GM18861 (cell line): ENCODE results near the gene THOC5.

Experiments used
- ATAC-seq: cut with Tn5 transposase; IDR thresholded peaks from one replicate; pipeline ENCODE4 v1.9.1; 2021; ENCODE audit not compliant: unreplicated experiment

The THOC5 gene

GRCh38 chr22:29478326-29479276, 75.0 kb downstream of the THOC5 start:
- no peak for ATAC-seq

DNA sequence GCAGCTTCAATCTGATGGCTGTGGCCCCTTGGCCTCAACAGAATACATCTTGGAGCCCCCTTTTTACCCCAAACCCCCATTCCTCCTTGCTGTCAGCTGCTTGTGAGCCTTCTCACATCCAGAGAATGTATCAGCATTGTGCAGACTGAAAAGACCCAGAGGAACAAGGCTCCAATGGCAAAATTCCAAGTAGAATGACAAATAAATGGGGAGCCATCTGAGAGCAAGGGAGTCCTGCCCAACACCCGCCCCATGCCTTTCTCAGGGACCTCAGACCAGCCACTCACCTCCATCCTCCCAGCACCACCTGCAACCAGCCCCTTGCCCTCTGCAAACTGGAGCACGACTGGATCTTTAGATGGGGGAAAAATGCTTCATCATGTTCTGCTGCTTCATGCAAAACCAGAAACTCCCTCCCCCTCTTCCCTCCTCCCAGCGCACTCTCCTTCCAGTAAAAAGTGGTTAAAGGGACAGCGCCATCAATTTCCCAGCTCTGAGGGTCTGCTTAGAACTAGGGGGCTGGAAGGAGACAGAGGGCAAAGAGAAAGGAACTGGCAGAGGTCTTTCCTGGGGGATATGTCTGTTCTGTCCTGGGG, 75.7 kb downstream of the THOC5 start:
- no peak for ATAC-seq

- no peak for ATAC-seq
Measured at GRCh38 chr22:29476116-29476515, 77.4 kb downstream of the THOC5 start.

DNA sequence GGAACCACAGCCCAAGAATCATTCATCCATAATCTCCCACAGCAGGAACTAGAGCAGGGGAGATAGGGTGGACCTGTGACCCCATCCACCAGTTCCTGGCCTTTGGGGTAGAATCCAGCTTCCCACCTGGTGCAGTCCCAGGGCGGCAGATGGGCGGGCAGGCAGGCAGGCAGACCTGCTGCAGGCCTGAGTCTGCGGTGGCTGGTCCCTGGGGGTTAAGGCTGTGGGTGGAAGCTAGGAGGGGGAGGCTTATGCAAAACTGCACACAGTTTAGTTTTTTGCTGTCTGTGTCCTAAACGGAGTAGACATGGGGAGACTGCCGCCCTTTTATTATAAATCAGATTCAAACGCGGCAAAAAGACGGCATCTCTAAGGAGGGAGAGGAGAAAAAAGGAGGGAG, 78.0 kb downstream of the THOC5 start:
- ATAC-seq = peak; percentile 55

- no peak for ATAC-seq
Measured at GRCh38 chr22:29473001-29473400, 80.6 kb downstream of the THOC5 start.

GRCh38 chr22:29470159-29470855, 83.2 kb downstream of the THOC5 start:
- no peak for ATAC-seq

- ATAC-seq = no peak
Measured at GRCh38 chr22:29469755-29470154, 83.8 kb downstream of the THOC5 start.

DNA sequence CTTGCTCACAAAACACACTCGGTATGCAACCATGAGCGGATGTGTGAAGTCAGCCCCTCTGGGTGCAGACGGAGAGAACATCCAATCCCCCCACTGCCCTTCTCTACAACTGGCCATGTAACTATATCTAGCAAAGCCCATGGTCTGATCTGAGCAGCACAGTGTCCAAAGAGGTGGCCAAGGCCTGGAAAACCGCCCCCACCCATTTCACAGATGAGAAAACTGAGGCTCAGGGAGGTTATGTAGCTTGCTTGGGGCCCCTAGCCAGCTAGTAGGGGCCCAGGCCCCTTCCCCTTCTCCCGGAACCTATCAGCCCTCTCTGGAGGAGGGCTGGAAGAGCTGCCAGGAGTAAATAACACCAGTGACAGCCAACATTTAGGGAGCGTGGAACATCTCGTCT, 89.0 kb downstream of the THOC5 start:
- no peak for ATAC-seq

- no peak for ATAC-seq
Measured at GRCh38 chr22:29463629-29464028, 89.9 kb downstream of the THOC5 start.

GRCh38 chr22:29461263-29461662, 92.3 kb downstream of the THOC5 start:
- ATAC-seq = no peak

- no peak for ATAC-seq
Measured at GRCh38 chr22:29459773-29460172, 93.8 kb downstream of the THOC5 start.

DNA sequence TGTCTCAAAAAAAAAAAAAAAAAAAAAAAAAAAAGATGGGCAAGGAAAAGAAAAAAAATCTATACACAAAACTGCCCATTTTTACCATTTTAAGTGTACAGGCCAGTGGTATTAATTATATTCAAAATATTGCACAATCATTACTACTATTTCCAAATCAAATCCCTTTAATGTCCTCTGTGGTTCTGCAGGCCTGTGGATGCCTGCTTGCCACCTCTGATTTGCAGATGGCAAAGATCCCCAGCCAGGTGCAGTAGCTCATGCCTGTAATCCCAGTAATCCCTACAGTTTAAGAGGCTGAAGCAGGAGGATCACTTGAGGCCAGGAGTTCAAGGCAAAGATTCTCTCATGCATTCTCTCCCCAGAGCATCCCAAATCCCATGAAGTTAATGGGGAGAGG, 95.0 kb downstream of the THOC5 start:
- no peak for ATAC-seq

DNA sequence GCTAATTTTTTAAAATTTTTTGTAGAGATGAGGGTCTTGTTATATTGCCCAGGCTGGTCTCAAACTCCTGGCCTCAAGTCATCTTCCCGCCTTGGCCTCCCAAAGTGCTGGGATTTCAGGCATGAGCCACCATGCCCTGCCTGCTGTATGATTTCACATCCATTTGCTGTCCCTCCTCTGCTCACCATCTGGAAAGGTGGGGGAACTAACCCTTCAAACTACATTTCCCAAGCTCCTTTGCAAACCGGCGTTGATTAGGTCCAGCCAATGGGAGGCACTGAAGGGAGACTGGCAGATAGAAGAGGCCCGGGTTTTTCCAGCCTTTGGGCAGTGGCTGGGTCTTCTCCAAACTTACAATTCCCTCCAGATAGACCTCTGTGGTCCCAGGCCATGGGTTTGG, 95.8 kb downstream of the THOC5 start:
- ATAC-seq = no peak

DNA sequence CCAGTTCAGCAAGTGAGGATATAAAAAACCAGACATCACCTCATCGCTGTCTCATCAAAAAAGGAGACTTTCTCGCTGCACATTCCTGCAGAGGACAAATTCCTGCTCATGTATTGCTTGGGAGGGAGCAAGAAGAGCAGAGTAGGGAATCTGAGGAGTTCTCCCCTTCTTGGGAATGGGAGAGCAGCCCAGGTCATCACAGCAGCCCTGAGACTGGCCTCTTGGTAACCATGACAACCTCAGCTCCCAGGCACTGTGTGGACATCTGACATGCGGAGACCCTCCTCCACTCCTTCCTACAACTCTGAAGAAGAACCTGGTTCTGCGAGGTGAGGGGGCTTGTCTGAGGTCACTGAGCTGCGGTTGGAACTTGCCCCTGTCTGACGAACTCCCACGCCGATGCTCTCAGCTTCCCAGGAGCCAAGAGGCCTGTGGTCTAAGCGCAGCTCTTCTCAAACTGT, 97.3 kb downstream of the THOC5 start:
- ATAC-seq = no peak
